GM19463 (cell line): ENCODE results near the gene GRM7.

ENCODE experiments used
- ATAC-seq: cut with Tn5 transposase; IDR thresholded peaks from one replicate; pipeline ENCODE4 v1.9.1; 2021; ENCODE audit warnings: mild to moderate bottlenecking, moderate library complexity; ENCODE audit not compliant: unreplicated experiment

Gene GRM7

GRCh38 chr3:7215706-7216105, 354.8 kb downstream of the GRM7 start:
- ATAC-seq: no peak

GRCh38 chr3:7226393-7226792, 365.5 kb downstream of the GRM7 start:
- ATAC-seq: no peak

GRCh38 chr3:7238565-7239295, 377.8 kb downstream of the GRM7 start:
- no peak for ATAC-seq

GRCh38 chr3:7241584-7242302, 380.8 kb downstream of the GRM7 start:
- no peak for ATAC-seq

- no peak for ATAC-seq
These were observed 381.4 kb downstream of the GRM7 start for GRCh38 chr3:7242303-7242635.

GRCh38 chr3:7249493-7250076, 388.7 kb downstream of the GRM7 start:
- ATAC-seq: no peak

GRCh38 chr3:7254251-7254650, 393.3 kb downstream of the GRM7 start:
- ATAC-seq: no peak

GRCh38 chr3:7260975-7261374, 400.1 kb downstream of the GRM7 start:
- no peak for ATAC-seq

GRCh38 chr3:7263347-7264195, 402.7 kb downstream of the GRM7 start:
- ATAC-seq: no peak

- no peak for ATAC-seq
These were observed 403.2 kb downstream of the GRM7 start for GRCh38 chr3:7264196-7264526.

GRCh38 chr3:7265736-7266135, 404.8 kb downstream of the GRM7 start:
- no peak for ATAC-seq

- no peak for ATAC-seq
These were observed 405.6 kb downstream of the GRM7 start for GRCh38 chr3:7266551-7266950.

GRCh38 chr3:7270731-7271130, 409.8 kb downstream of the GRM7 start:
- no peak for ATAC-seq

- ATAC-seq: no peak
These were observed 410.7 kb downstream of the GRM7 start for GRCh38 chr3:7271631-7272030.

GRCh38 chr3:7272203-7272602, 411.3 kb downstream of the GRM7 start:
- no peak for ATAC-seq

GRCh38 chr3:7275396-7275795, 414.5 kb downstream of the GRM7 start:
- peak; percentile 86 for ATAC-seq

GRCh38 chr3:7280318-7280717, 419.4 kb downstream of the GRM7 start:
- ATAC-seq: no peak

GRCh38 chr3:7282988-7283387, 422.1 kb downstream of the GRM7 start:
- no peak for ATAC-seq

- peak; percentile 71 for ATAC-seq
These were observed 424.6 kb downstream of the GRM7 start for GRCh38 chr3:7285505-7285904.

- no peak for ATAC-seq
These were observed 427.2 kb downstream of the GRM7 start for GRCh38 chr3:7288133-7288532.

GRCh38 chr3:7289121-7289520, 428.2 kb downstream of the GRM7 start:
- ATAC-seq: no peak
